ENCODE measurements around the gene MEF2A.

- no peak for TF ChIP-seq TAF1 (IDR thresholded peaks at IDR 0.05; ENCODE audit: borderline replicate concordance, low read depth, low read length)
- TF ChIP-seq POLR2A (IDR thresholded peaks at IDR 0.05; ENCODE audit: low read depth, low read length): no peak
- TF ChIP-seq POLR2AphosphoS5 (IDR thresholded peaks at IDR 0.05; ENCODE audit: low read depth, low read length): no peak
These were observed 28.4 kb upstream of the MEF2A start for GRCh38 chr15:99537344-99537743.
